ENCODE results near the gene TCOF1. TPM values are rescaled to one million over a fixed set of nuclear protein-coding genes. Genes with fewer than 3 reads are reported as not detected.

Gene TCOF1
- total RNA-seq, 1 experiment from 2014 or later = 92.9 TPM

DNA sequence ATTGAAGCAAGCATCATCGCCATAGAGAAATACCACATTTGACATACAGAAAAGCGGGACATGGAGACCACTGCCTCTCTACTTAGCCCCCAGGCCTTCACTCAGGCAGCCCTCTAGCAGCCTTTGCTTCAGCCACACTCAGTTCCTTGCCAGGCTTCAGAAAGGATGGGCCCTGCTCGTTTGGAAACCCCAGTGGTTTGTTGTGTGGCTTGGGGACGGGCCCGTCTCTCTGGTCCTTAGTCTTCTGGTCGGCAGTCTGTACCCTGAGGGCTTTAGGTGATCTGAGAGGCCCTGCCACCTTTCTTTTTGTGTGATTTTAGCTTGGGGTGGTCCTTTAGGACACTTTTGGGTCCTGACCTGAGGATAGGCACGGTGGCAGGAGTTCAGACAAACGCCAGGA is 33.7 kb upstream of the TCOF1 start:
- no peak for DNase-seq (ENCODE audit: low read depth)

GRCh38 chr5:150325426-150325825 is 32.1 kb upstream of the TCOF1 start:
- no peak for DNase-seq (ENCODE audit: low read depth)

- no peak for DNase-seq (ENCODE audit: low read depth)
Measured at GRCh38 chr5:150326707-150327106, 30.8 kb upstream of the TCOF1 start.

DNA sequence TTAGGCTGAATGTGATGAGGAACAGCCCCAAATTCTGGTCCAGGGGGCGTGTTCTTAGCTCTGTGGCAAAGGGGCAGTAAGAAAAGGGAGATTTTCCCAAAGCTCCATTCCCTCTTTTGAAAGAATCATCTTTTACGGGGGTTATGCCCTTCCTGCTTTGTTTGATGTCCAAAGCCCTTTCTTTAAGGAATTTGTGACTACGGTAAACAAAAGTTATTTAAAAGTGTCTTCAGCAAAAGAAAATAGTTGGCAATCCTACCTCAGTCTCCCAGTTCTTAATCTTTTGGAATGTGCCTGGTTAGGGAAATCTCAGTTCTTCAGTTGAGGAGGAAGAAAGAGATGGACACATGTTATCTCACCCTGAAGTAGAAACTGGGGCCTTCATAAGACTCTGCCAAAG is 30.4 kb upstream of the TCOF1 start:
- no peak for DNase-seq (ENCODE audit: low read depth)

DNA sequence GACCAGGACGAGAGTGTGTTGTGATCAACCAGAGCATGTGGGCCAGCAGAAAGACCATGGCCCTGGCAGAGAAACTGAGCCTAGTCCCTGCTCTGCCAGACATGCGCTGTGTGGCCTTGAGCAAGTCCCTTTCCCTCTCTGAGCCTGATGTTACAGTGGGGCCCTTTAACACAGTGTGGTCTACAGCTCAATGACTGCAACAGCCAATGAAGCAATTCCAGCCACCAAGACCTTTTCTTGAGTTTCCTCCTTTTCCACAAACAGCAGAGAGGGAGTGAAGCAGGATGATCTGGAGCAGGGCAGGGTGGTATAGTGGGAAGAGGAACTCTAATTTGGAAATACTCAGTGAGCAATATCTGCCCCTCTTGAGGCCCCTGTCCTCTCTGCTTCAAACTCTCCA is 29.0 kb upstream of the TCOF1 start:
- DNase-seq (ENCODE audit: low read depth) = no peak

DNA sequence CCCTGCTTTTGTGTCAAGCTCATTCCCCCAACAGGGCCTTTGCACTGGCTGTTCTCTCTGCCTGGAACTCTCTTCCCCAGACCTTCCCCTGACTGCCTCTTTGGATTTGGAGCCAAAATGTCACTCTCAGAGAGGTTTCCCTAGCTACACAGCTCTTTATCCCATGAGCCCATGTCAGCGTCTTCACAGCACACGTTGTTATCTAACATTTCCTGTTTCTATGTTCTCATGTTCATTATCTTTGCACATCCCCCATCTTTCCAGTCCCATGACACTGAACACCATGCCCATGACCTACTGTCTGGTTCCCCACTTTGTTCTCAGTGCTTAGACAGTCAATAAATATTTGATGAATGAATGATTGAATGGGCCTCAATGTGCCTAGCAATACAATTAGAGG is 28.5 kb upstream of the TCOF1 start:
- DNase-seq (ENCODE audit: low read depth) = no peak

DNA sequence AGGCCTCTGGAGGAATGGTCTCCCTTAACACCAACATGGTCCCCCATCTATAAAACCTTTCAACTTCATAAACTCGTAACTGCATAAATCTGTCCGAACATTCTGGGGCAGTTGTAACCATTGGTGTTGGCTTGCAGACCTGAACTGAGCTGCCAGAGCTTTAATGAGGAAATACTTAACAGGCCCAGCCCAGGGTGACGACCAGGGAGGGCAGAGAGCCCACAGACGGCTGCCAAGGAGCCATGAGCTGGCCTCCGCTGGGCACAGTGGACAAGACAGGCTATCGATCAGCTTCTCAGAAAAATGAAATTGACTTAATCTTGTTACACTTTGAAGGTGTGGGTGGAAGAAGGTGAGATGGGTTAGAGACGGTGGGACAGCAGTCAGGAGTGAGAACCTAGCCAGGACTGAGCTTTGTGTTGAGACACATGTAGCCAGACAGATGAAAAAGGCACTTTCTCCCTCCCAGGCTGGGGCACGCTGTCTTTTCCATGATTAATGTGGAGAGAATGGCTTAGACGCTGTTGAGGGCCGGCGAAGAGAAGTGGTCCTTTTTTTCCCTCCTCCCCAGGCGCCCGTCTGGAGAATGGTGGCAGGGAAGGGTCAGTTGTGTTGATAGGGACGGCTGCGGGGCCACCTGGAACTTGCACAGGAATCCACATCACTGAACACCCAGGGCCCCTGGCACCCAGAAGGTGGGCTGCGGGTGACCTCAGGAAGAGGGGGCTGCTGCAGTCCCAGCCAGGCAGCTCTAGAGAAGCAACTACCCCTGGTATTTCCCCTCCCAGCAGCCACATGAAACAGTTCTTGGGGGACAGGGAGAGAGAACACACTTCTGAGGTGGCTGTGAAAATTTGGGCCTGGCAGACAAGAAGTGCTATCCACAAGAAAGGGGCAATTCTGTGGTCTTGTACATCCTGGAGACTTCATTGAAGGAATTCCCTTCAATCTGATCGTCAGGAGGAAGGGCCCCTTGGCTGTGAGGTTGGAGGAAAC is 27.3 kb upstream of the TCOF1 start:
- DNase-seq (ENCODE audit: low read depth) = no peak

DNA sequence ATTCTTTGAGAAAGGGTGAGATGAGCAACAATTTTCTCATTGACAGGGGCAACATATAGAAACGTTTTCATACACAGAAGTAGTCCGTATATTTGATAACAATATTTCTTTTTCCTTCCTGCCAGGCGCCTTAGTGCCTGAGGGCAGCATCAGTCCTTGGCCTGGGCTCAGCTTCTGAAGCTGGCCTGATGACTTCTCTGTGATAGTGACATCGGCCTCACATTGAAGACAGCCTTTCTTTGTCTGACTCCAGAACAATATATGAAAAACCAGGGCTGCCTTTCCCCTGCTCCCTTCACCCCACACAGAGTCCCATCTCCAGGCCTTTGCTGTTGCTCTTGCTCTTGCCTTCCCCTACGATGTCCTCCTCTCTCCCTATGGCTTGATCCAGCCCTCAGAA is 24.1 kb upstream of the TCOF1 start:
- DNase-seq (ENCODE audit: low read depth) = no peak

- DNase-seq (ENCODE audit: low read depth) = no peak
Measured at GRCh38 chr5:150335778-150336177, 21.7 kb upstream of the TCOF1 start.

DNA sequence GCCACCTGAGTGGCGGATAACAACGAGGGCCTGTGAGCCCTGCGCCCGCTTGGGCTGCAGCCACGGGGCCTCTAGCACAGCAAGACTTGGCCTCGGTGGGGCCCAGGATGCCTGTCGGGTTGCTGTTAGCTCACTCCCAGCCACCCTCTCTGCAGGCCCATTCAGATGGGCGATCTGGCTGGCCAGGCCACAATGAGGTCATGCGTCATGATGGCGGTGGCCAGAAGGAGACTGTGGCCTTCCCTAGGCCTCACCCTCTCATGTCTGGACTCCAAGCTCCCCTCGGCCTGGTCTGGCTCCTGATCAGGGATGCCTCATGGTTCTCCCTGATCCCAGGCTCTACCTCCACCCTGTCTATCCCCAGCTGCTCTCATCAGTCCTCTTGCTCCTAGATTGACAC is 19.0 kb upstream of the TCOF1 start:
- DNase-seq (ENCODE audit: low read depth) = no peak

DNA sequence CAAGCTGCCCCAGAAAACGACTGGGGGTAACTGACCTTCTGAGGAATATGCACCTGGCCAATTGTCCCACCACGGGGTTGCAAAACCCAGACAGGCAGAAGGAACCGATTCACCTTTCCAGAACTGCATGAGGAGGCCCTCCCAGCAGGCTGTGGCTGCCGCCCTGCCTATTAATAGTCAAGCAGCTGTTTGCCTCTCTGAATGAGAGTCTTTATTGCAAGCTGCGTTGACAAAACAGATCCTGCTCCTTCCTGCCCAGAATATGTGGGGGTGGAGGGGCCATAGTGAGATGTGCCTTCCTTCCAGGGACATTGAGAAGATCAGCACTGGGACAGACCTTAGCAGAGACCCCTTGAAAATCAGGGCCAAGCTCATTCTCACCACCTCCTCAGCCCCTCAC is 18.3 kb upstream of the TCOF1 start:
- no peak for DNase-seq (ENCODE audit: low read depth)

DNA sequence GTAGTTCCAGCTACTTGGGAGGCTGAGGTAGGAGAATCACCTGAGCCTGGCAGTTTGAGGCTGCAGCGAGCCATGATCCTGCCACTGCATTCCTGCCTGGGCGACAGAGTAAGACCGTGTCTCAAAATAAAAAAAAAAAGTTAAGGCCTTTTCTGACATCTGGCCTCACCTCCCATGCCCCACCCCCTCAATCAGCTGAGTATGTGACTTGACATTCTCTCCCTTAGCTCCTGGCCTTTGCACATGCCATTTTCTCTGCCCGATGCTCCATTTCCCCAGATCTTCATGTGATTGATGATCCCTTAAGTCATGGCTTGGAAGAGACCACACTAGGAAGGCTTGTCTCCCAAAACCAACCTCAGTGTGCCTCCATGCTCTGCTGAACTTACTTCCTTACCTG is 17.7 kb upstream of the TCOF1 start:
- no peak for DNase-seq (ENCODE audit: low read depth)

DNA sequence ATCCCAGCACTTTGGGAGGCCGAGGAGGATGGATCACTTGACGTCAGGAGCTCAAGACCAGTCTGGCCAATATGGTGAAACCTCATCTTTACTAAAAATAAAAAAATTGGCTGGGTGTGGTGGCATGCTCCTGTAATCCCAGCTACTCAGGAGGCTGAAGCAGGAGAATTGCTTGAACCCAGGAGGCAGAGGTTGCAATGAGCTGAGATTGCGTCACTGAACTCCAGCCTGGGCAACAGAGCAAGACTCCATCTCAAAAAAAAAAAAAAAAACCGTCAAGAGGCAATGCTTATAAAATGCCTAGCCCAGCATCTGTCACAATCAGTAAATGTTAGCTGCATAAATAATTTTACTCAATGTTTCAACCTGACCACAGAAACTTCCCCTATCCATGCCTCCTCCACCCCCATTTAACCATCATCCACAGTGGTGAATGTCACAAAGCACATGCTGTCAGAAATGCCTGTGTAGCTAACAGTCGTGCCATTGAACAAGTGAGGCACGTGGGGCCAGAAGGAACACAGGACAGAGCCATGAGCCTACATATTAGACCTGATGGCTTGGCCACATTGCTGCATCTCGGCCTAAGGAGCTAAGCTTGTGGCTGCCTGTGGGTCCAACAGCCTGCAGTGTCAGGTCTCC is 16.8 kb upstream of the TCOF1 start:
- DNase-seq (ENCODE audit: low read depth) = no peak

- no peak for DNase-seq (ENCODE audit: low read depth)
Measured at GRCh38 chr5:150341331-150341730, 16.2 kb upstream of the TCOF1 start.

GRCh38 chr5:150341989-150342388 is 15.5 kb upstream of the TCOF1 start:
- no peak for DNase-seq (ENCODE audit: low read depth)

DNA sequence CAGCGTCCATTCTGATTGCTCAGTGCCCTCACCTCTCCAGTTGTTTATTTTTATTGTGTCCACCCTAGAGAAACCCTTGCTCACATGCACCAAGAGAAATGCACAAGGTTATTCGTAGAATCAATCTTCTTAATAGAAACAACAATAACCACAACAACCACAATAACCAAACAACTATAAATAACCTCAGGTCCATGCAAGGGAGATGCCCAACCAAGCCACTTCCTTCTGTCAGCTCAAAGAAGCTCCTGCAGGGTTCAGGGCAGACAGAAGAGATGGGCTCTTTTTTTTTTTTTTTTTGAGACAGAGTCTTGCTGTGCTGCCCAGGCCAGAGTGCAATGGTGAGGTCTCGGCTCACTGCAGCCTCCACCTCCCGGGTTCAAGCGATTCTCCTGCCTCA is 14.9 kb upstream of the TCOF1 start:
- no peak for DNase-seq (ENCODE audit: low read depth)

- no peak for DNase-seq (ENCODE audit: low read depth)
Measured at GRCh38 chr5:150343994-150344631, 13.4 kb upstream of the TCOF1 start.

GRCh38 chr5:150345716-150346115 is 11.8 kb upstream of the TCOF1 start:
- DNase-seq (ENCODE audit: low read depth) = no peak

- DNase-seq (ENCODE audit: low read depth) = no peak
Measured at GRCh38 chr5:150346592-150346991, 10.9 kb upstream of the TCOF1 start.

DNA sequence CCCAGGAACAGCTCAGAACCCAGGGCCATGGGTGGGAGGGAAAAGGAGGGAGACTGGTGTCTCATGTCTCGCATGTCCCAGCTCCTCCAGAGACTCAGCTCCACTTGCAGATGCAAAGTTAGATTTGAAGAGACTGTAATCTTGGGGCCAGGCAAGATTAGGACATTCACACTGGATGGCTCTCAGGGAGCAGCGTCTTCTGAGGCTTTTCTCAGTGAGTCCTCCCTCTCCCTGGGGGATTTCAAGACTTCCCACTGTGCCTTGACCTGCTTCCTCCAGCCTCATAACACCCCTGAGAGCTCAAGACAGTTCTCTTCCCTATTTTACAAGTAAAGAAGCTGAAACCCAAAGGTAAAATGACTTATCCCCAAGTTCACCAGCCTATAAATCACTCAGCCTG is 10.5 kb upstream of the TCOF1 start:
- DNase-seq (ENCODE audit: low read depth) = no peak

DNA sequence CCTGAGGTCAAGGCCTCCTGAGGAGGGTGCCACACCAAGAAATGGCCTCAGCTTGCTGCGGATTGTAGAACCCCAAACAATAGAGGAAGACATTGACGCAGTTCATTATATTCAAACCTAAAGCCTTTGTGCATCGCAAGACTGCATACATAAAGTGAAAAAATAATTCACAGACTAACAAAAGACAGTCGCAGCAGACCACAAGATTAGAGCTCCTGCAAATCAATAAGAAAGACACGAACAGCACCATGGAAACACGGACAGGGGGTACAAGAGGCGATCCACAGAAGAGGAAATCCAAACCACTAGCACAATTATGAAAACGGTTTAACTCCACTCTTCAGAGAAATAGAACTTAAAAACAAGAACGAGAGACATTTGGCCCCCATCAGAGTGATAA is 10.0 kb upstream of the TCOF1 start:
- no peak for DNase-seq (ENCODE audit: low read depth)

DNA sequence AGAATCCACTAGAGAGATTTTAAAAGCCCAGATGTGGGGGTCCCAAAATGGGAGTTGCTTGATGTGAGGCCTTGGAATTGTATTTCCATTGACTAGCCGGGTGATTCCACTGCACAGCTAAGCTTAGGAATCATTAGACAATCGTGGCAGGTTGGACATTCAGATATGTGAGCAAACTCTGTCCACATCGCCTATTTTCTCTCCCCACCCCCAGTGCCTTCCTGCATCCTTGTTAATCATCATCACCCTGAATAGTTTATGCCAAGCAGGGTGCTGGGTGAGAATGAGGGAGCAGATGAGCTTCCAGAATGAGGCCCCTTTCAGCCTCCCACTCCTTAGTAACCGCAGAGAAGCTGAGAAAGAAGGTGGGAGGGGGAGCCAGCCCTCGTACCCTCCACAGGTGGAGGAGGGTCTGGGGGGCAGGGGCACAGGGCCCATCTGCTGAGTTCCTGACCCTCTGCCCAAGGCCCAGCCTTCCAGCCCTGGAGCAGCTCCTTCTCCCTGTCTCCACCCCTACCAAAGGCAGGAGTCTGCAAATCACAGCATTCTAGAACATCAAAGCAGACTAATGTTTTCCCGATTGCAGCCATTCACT is 7.7 kb upstream of the TCOF1 start:
- no peak for DNase-seq (ENCODE audit: low read depth)
